HG03159 (cell line): Measurements from ENCODE around the gene SLC38A9.

Experiments
- ATAC-seq: cut with Tn5 transposase; IDR thresholded peaks from one replicate; pipeline ENCODE4 v1.9.1; 2021; ENCODE audit warnings: mild to moderate bottlenecking, moderate library complexity; ENCODE audit not compliant: unreplicated experiment

Gene SLC38A9

DNA sequence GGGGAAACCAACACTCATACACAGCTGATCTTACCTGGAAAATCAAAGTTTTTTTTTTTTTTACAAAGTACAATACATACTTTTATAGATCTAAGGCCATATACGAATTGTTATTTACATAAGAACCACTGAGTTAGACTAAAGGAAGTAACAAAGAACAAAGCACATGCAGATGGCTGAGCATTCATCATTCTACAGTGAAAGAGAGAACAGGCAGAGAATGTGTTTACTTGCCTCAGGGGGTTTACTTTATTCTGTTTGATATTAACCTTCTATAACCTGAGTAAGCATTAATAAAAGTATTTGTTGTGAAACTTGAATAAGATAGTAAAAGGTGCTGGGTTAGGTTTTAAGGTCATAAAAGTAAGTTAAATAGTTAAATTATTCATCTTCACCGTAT, 54.7 kb downstream of the SLC38A9 start:
- no peak for ATAC-seq

- no peak for ATAC-seq
Measured at GRCh38 chr5:55650386-55650785, 61.7 kb downstream of the SLC38A9 start.

GRCh38 chr5:55649963-55650362, 62.2 kb downstream of the SLC38A9 start:
- ATAC-seq, result no peak

- no peak for ATAC-seq
Measured at GRCh38 chr5:55645304-55645703, 66.8 kb downstream of the SLC38A9 start.

- ATAC-seq, result no peak
Measured at GRCh38 chr5:55638455-55638854, 73.7 kb downstream of the SLC38A9 start.

DNA sequence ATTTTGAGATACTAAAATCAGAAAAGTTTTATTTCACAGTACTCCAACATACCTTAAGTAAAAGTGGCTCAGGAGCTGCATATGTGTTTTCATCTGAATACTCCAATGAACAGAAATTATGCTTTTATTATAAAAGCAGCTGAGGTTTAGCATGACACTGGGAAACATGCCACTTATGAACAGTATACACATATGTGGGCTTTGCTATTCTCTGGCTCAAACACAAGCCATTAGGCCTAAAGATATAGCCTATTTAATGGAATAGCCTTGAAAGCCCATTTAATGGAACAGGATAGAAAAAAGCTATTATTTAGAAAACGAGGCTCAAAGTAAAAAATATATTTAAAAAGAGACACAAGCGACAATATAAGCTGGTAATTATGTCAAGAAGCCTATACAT, 74.1 kb downstream of the SLC38A9 start:
- no peak for ATAC-seq

DNA sequence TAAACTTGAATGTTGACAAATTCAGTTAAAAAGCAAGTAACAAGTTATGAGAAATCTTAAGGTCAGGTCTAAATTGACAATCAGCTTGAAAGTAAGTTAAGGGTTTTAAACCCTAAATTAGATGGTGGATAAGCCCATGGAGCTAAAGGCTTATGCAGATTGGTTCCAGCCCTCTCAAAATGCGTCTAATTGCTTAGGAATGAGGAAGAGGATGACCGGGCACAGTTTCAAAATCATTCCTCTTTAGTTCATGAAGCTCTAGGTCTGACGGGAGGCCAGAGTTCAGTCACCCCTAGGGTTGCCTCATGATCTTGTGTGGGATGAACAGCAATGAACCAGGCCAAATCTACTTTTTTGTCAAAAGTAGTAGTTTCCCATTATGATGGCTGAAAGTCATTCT, 75.4 kb downstream of the SLC38A9 start:
- no peak for ATAC-seq

GRCh38 chr5:55636177-55636576, 75.9 kb downstream of the SLC38A9 start:
- ATAC-seq, result no peak

DNA sequence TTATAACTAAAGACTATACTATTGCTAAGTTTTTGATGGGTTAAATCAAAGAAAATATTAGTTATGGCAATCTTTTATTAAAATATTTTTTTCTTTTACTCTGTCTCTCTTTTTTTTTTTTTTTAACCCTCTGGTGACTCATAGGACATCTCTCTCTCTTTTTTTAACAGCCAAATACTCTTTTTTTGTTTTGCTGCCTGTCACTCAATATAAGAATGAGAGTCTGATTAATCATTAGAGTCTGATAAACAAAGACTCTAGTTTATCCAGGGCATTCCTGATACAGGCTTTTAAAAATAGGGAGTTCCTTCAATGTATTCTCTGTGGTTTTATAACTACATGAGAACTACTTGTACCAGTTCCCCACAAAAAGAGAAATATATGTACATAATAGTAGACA, 77.3 kb downstream of the SLC38A9 start:
- no peak for ATAC-seq

GRCh38 chr5:55634209-55634805, 77.8 kb downstream of the SLC38A9 start:
- no peak for ATAC-seq

DNA sequence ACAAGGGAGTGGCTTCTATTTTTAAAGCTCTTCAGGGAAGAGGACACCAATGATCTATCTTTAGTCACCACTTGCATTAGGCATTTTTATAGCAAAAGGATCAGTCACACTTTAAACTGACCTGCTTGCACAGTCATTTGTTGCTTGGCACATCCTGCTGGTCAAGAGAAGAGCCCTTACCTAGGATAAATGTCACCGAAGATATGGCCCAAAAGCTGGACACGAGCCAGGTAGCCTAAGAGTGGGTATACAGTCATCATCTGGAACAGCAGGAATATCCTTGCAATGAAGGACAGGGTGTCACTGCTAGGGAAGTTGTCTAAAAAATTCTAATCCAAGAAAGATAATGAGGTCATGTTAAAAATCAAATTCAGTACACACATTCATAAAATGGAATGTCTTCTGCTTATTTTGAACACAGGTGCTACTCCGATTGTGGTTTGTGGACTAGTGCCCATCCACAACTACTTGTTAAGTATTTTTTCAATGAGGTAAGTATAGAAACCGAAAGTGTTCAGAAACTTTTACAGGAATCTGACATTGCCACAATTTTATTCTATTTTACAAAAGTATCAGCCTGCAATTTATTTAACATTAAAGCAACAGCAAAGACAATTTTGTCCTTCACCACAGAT, 78.4 kb downstream of the SLC38A9 start:
- no peak for ATAC-seq

GRCh38 chr5:55629815-55630214, 82.3 kb downstream of the SLC38A9 start:
- ATAC-seq, result no peak

DNA sequence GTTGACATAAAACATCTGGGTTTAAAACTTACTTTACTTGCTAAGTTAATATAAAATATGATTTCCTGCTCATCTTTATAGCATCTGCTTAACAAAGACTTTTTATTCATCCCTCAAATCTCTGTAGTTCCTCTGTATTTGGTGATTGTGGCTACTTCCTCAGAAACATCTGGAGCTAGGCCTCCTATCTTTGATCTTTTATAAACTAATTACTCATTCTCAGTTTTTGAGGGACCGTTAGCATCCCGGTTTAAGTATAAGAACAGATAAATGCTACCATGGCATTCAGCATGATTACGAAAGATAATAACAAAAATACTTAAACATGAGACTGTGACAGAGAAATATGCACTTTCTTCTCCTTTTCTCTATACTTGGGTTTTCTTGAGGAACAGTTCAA, 85.3 kb downstream of the SLC38A9 start:
- ATAC-seq, result no peak

GRCh38 chr5:55625913-55626312, 86.2 kb downstream of the SLC38A9 start:
- ATAC-seq, result no peak

DNA sequence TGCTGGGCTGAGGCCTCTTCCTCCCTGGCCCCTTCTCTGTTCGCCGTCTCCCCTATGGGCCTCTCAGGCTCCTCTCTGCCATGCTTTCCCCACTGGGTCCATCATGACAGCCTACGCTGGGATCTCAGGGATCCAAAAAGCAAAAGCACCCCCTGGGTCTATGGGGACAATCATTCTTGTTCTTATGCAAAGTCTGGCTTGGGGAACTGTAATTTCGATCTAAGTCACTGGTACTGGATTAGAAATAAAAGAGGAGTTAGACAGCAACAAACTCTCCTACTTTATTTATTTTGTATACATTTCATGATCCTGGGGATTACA, 86.6 kb downstream of the SLC38A9 start:
- ATAC-seq, result no peak

GRCh38 chr5:55624841-55625588, 87.1 kb downstream of the SLC38A9 start:
- no peak for ATAC-seq

DNA sequence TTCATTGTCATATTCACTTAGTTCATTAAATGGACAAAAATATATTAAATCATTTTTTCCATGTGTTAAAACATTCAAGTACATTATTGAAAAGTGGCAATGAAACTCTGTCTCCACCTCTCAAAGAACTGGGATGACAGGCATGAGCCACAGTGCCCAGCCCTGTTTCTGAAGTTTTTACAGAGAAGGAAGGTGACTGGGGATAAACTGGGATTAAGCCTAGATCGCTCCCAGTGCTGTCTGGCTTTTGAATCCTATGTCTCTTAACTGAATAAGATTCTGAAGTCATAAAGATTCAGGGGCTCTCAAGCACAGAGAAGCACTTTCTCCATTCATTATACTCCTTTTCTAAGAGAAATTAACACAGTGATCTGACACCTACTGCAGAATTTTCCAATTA, 88.3 kb downstream of the SLC38A9 start:
- ATAC-seq, result no peak

GRCh38 chr5:55622460-55622859, 89.7 kb downstream of the SLC38A9 start:
- ATAC-seq, result no peak

DNA sequence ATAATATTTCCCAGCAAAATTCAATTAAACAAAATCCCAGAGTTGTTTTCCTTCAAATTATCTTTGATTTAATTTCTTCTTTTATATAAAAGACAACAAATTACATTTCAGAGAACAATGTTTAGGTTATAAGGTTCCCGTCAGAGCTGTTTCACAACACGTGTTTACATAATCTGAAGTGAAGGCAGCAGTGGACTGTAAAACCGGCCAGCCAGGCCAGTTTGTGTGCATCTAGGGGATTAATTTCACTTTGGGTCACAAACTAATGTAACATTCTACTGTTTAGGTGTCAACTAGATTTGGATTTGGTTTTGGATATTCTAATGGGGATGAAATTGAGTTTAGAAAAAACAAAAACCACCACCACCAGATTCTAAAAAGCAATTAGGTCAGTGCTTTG, 90.9 kb downstream of the SLC38A9 start:
- ATAC-seq, result no peak

GRCh38 chr5:55620766-55621160, 91.4 kb downstream of the SLC38A9 start:
- ATAC-seq, result no peak

DNA sequence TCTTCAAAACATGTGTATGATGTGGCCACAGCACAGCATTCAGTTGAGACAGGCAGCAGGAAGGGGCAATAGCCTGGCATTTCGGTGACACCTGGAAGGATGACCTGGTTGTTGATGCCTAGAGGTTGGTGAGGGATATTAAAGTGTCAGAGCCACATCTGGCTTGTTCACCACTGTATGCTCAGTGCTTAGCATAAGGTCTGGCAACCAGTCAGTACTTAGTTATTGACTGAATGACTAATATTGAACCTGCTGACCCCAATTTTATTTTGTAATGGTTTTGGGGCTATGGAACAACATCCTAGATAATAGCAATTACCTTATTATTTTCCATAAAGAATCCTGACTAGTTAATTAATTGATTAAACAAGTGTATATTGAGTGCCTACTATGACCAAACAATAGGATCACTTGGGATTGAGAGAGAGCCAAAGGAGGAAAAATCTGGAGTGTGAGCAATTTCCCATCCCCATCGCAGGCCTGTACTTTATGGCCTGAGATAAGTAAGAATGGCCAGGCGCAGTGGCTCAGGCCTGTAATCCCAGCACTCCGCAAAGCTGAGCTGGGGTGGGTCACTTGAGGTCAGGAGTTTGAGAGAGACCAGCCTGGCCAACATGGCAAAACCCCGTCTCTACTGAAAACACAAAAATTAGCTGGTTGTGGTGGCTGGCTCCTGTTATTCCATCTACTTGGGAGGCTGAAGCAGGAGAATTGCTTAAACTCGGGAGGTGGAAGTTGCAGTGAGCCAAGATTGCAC, 91.9 kb downstream of the SLC38A9 start:
- ATAC-seq, result no peak

GRCh38 chr5:55618318-55618717, 93.8 kb downstream of the SLC38A9 start:
- no peak for ATAC-seq
